ENCODE results near the gene CHAC1.

The CHAC1 gene

GRCh38 chr15:40990789-40991188 lies 37.5 kb downstream of the CHAC1 start:
- Histone ChIP-seq H3K9ac (ENCODE audit: low read length) (no peak overlapping the region), H2BK120ac (ENCODE audit: insufficient read depth, low read length, poor library complexity) (no peak overlapping the region), H4K8ac (ENCODE audit: low read depth, low read length) (no peak overlapping the region), H3K23ac (ENCODE audit: low read length) (no peak overlapping the region), H3K4ac (ENCODE audit: low read depth, low read length) (no peak overlapping the region), H3K27me3 (ENCODE audit: insufficient read depth, low read length) (no peaks in the 10 kb centered on the region), H3K27ac (ENCODE audit: low read depth, low read length) (no peak overlapping the region), H3K4me1 (ENCODE audit: control insufficient read depth in 1 of 2, insufficient read depth in 2 of 2, low read length in 2 of 2) (no peaks in the 10 kb centered on the region), H3K4me3 (ENCODE audit: low read depth, low read length) (no peak overlapping the region), H2BK12ac (ENCODE audit: low read length) (no peak overlapping the region), H3K18ac (ENCODE audit: low read length) (no peak overlapping the region), H4K12ac (ENCODE audit: low read depth, low read length) (no peak overlapping the region), H3K79me2 (ENCODE audit: control insufficient read depth, insufficient read depth, low read length, poor library complexity) (no peaks in the 10 kb centered on the region), H2BK5ac (ENCODE audit: low read depth, low read length, poor library complexity) (no peak overlapping the region), H3K14ac (ENCODE audit: low read length) (no peak overlapping the region), H3K4me2 (ENCODE audit: low read length) (no peak overlapping the region), H3K9me3 (ENCODE audit: insufficient read depth, low read depth, low read length) (no peaks in the 10 kb centered on the region), H4K91ac (ENCODE audit: low read depth, low read length) (no peak overlapping the region), H2AFZ (ENCODE audit: insufficient read depth, low read length, poor library complexity) (no peak overlapping the region), H3K36me3 (ENCODE audit: control insufficient read depth in 1 of 2, insufficient read depth in 2 of 2, low read length in 2 of 2) (peaks cover 19 to 23% of the 10 kb centered on the region in 2 experiments), H3K79me1 (ENCODE audit: low read length) (no peaks in the 10 kb centered on the region), H2AK5ac (ENCODE audit: low read length) (no peak overlapping the region)
- WGBS (ENCODE audit: extremely low coverage, insufficient coverage, insufficient read length): no CpG with 5 or more reads among the region's 1 CpG
- no peak for DNase-seq

- H3K9me3 ChIP-seq (ENCODE audit: insufficient read depth, low read depth, low read length): no peaks in the 10 kb centered on the region
- no CpG with 5 or more reads among the region's 3 CpGs for WGBS (ENCODE audit: extremely low coverage, insufficient coverage, insufficient read length)
- DNase-seq: no peak
- H3K4me1 ChIP-seq (ENCODE audit: control insufficient read depth in 1 of 2, insufficient read depth in 2 of 2, low read length in 2 of 2): no peaks in the 10 kb centered on the region
- H3K27ac ChIP-seq (ENCODE audit: low read depth, low read length): no peak overlapping the region
- no peak overlapping the region for H3K9ac ChIP-seq (ENCODE audit: low read length)
- no peak overlapping the region for H2BK120ac ChIP-seq (ENCODE audit: insufficient read depth, low read length, poor library complexity)
- H3K18ac ChIP-seq (ENCODE audit: low read length): no peak overlapping the region
- no peak overlapping the region for H3K4me3 ChIP-seq (ENCODE audit: low read depth, low read length)
- no peak overlapping the region for H2BK12ac ChIP-seq (ENCODE audit: low read length)
- no peak overlapping the region for H3K14ac ChIP-seq (ENCODE audit: low read length)
- H2AFZ ChIP-seq (ENCODE audit: insufficient read depth, low read length, poor library complexity): no peak overlapping the region
- H2BK5ac ChIP-seq (ENCODE audit: low read depth, low read length, poor library complexity): no peak overlapping the region
- no peak overlapping the region for H4K91ac ChIP-seq (ENCODE audit: low read depth, low read length)
- peaks cover 19 to 20% of the 10 kb centered on the region in 2 experiments for H3K36me3 ChIP-seq (ENCODE audit: control insufficient read depth in 1 of 2, insufficient read depth in 2 of 2, low read length in 2 of 2)
- H3K4me2 ChIP-seq (ENCODE audit: low read length): no peak overlapping the region
- H3K79me1 ChIP-seq (ENCODE audit: low read length): no peaks in the 10 kb centered on the region
- H4K12ac ChIP-seq (ENCODE audit: low read depth, low read length): no peak overlapping the region
- H3K23ac ChIP-seq (ENCODE audit: low read length): no peak overlapping the region
- no peak overlapping the region for H4K8ac ChIP-seq (ENCODE audit: low read depth, low read length)
- H3K27me3 ChIP-seq (ENCODE audit: insufficient read depth, low read length): no peaks in the 10 kb centered on the region
- H3K79me2 ChIP-seq (ENCODE audit: control insufficient read depth, insufficient read depth, low read length, poor library complexity): no peaks in the 10 kb centered on the region
- H3K4ac ChIP-seq (ENCODE audit: low read depth, low read length): no peak overlapping the region
- no peak overlapping the region for H2AK5ac ChIP-seq (ENCODE audit: low read length)
Observed at GRCh38 chr15:40991355-40991754, 38.1 kb downstream of the CHAC1 start.

- Histone ChIP-seq H3K14ac (ENCODE audit: low read length) (no peak overlapping the region), H3K9me3 (ENCODE audit: insufficient read depth, low read depth, low read length) (no peaks in the 10 kb centered on the region), H3K36me3 (ENCODE audit: control insufficient read depth in 1 of 2, insufficient read depth in 2 of 2, low read length in 2 of 2) (peaks cover 16 to 20% of the 10 kb centered on the region in 2 experiments), H3K4ac (ENCODE audit: low read depth, low read length) (no peak overlapping the region), H3K4me2 (ENCODE audit: low read length) (no peak overlapping the region), H4K12ac (ENCODE audit: low read depth, low read length) (no peak overlapping the region), H3K79me2 (ENCODE audit: control insufficient read depth, insufficient read depth, low read length, poor library complexity) (no peaks in the 10 kb centered on the region), H2AK5ac (ENCODE audit: low read length) (no peak overlapping the region), H3K4me1 (ENCODE audit: control insufficient read depth in 1 of 2, insufficient read depth in 2 of 2, low read length in 2 of 2) (no peaks in the 10 kb centered on the region), H2AFZ (ENCODE audit: insufficient read depth, low read length, poor library complexity) (no peak overlapping the region), H3K4me3 (ENCODE audit: low read depth, low read length) (no peak overlapping the region), H3K27ac (ENCODE audit: low read depth, low read length) (no peak overlapping the region), H3K9ac (ENCODE audit: low read length) (no peak overlapping the region), H2BK120ac (ENCODE audit: insufficient read depth, low read length, poor library complexity) (no peak overlapping the region), H2BK12ac (ENCODE audit: low read length) (no peak overlapping the region), H3K23ac (ENCODE audit: low read length) (no peak overlapping the region), H3K79me1 (ENCODE audit: low read length) (no peaks in the 10 kb centered on the region), H3K27me3 (ENCODE audit: insufficient read depth, low read length) (no peaks in the 10 kb centered on the region), H2BK5ac (ENCODE audit: low read depth, low read length, poor library complexity) (no peak overlapping the region), H4K91ac (ENCODE audit: low read depth, low read length) (no peak overlapping the region), H4K8ac (ENCODE audit: low read depth, low read length) (no peak overlapping the region), H3K18ac (ENCODE audit: low read length) (no peak overlapping the region)
- WGBS (ENCODE audit: extremely low coverage, insufficient coverage, insufficient read length): no CpG with 5 or more reads among the region's 1 CpG
- no peak for DNase-seq
Observed at GRCh38 chr15:40992241-40992741, 39.0 kb downstream of the CHAC1 start.

- no peaks in the 10 kb centered on the region for H3K79me2 ChIP-seq (ENCODE audit: control insufficient read depth, insufficient read depth, low read length, poor library complexity)
- H3K27ac ChIP-seq (ENCODE audit: low read depth, low read length): no peak overlapping the region
- H4K12ac ChIP-seq (ENCODE audit: low read depth, low read length): no peak overlapping the region
- no peak overlapping the region for H2AFZ ChIP-seq (ENCODE audit: insufficient read depth, low read length, poor library complexity)
- H4K8ac ChIP-seq (ENCODE audit: low read depth, low read length): no peak overlapping the region
- H3K14ac ChIP-seq (ENCODE audit: low read length): no peak overlapping the region
- no peak overlapping the region for H2BK12ac ChIP-seq (ENCODE audit: low read length)
- no CpG with 5 or more reads among the region's 5 CpGs for WGBS (ENCODE audit: extremely low coverage, insufficient coverage, insufficient read length)
- H2AK5ac ChIP-seq (ENCODE audit: low read length): no peak overlapping the region
- no peak overlapping the region for H3K4me3 ChIP-seq (ENCODE audit: low read depth, low read length)
- no peak overlapping the region for H2BK120ac ChIP-seq (ENCODE audit: insufficient read depth, low read length, poor library complexity)
- H3K4me1 ChIP-seq (ENCODE audit: control insufficient read depth in 1 of 2, insufficient read depth in 2 of 2, low read length in 2 of 2): no peaks in the 10 kb centered on the region
- H3K9me3 ChIP-seq (ENCODE audit: insufficient read depth, low read depth, low read length): no peaks in the 10 kb centered on the region
- H3K4ac ChIP-seq (ENCODE audit: low read depth, low read length): no peak overlapping the region
- peak; percentile 33 to 76 for DNase-seq
- H4K91ac ChIP-seq (ENCODE audit: low read depth, low read length): no peak overlapping the region
- peaks cover 12 to 18% of the 10 kb centered on the region in 2 experiments for H3K36me3 ChIP-seq (ENCODE audit: control insufficient read depth in 1 of 2, insufficient read depth in 2 of 2, low read length in 2 of 2)
- H3K23ac ChIP-seq (ENCODE audit: low read length): no peak overlapping the region
- H3K18ac ChIP-seq (ENCODE audit: low read length): no peak overlapping the region
- H3K27me3 ChIP-seq (ENCODE audit: insufficient read depth, low read length): no peaks in the 10 kb centered on the region
- H3K4me2 ChIP-seq (ENCODE audit: low read length): no peak overlapping the region
- no peak overlapping the region for H2BK5ac ChIP-seq (ENCODE audit: low read depth, low read length, poor library complexity)
- no peaks in the 10 kb centered on the region for H3K79me1 ChIP-seq (ENCODE audit: low read length)
- H3K9ac ChIP-seq (ENCODE audit: low read length): no peak overlapping the region
Observed at GRCh38 chr15:40992825-40993224, 39.6 kb downstream of the CHAC1 start.

All from trophoblast cell (in vitro differentiated cells and primary cell).